Measurements from ENCODE around the gene U2AF1.
"Not testable (repeated sequence)": the region's sequence is repeated elsewhere in the genome, so short reads cannot be mapped to it uniquely, and the experiment has no call there.

Gene U2AF1

GRCh38 chr21:43106965-43107793, at the start of gene U2AF1:
U2AF1 (minus strand) TSS chr21:43107570; CDS start chr21:43107494, 76 bp downstream.
- DNase-seq (ENCODE audit: low read depth), result not testable (repeated sequence)
- peak within 1 kb of the TSS; percentile 50 for H3K4me3 ChIP-seq (ENCODE audit: low read depth, low read length)

GRCh38 chr21:43153601-43154000, 46.2 kb upstream of the U2AF1 start:
- DNase-seq (ENCODE audit: low read depth); H3K4me3 ChIP-seq (ENCODE audit: low read depth, low read length): not testable (repeated sequence)

- DNase-seq (ENCODE audit: low read depth); H3K4me3 ChIP-seq (ENCODE audit: low read depth, low read length): not testable (repeated sequence)
Measured at GRCh38 chr21:43149344-43149743, 42.0 kb upstream of the U2AF1 start.

- not testable (repeated sequence) for DNase-seq (ENCODE audit: low read depth); H3K4me3 ChIP-seq (ENCODE audit: low read depth, low read length)
Measured at GRCh38 chr21:43147999-43148398, 40.6 kb upstream of the U2AF1 start.

GRCh38 chr21:43146637-43147036, 39.3 kb upstream of the U2AF1 start:
- not testable (repeated sequence) for H3K4me3 ChIP-seq (ENCODE audit: low read depth, low read length); DNase-seq (ENCODE audit: low read depth)

- not testable (repeated sequence) for DNase-seq (ENCODE audit: low read depth); H3K4me3 ChIP-seq (ENCODE audit: low read depth, low read length)
Measured at GRCh38 chr21:43141407-43141806, 34.0 kb upstream of the U2AF1 start.

- not testable (repeated sequence) for H3K4me3 ChIP-seq (ENCODE audit: low read depth, low read length); DNase-seq (ENCODE audit: low read depth)
Measured at GRCh38 chr21:43138944-43139343, 31.6 kb upstream of the U2AF1 start.

- DNase-seq (ENCODE audit: low read depth); H3K4me3 ChIP-seq (ENCODE audit: low read depth, low read length): not testable (repeated sequence)
Measured at GRCh38 chr21:43134520-43134919, 27.1 kb upstream of the U2AF1 start.

GRCh38 chr21:43130094-43130493, 22.7 kb upstream of the U2AF1 start:
- not testable (repeated sequence) for DNase-seq (ENCODE audit: low read depth); H3K4me3 ChIP-seq (ENCODE audit: low read depth, low read length)

GRCh38 chr21:43115956-43116355, 8.6 kb upstream of the U2AF1 start:
- DNase-seq (ENCODE audit: low read depth); H3K4me3 ChIP-seq (ENCODE audit: low read depth, low read length): not testable (repeated sequence)

- not testable (repeated sequence) for H3K4me3 ChIP-seq (ENCODE audit: low read depth, low read length); DNase-seq (ENCODE audit: low read depth)
Measured at GRCh38 chr21:43114483-43114882, 7.1 kb upstream of the U2AF1 start.

- DNase-seq (ENCODE audit: low read depth); H3K4me3 ChIP-seq (ENCODE audit: low read depth, low read length): not testable (repeated sequence)
Measured at GRCh38 chr21:43109006-43109405, 1.6 kb upstream of the U2AF1 start.

GRCh38 chr21:43108177-43108576, 807 bp upstream of the U2AF1 start:
- not testable (repeated sequence) for DNase-seq (ENCODE audit: low read depth); H3K4me3 ChIP-seq (ENCODE audit: low read depth, low read length)

GRCh38 chr21:43107794-43108137, 396 bp upstream of the U2AF1 start:
- DNase-seq (ENCODE audit: low read depth); H3K4me3 ChIP-seq (ENCODE audit: low read depth, low read length): not testable (repeated sequence)

- H3K4me3 ChIP-seq (ENCODE audit: low read depth, low read length), result not testable (repeated sequence)
Measured at GRCh38 chr21:43104642-43105041, 2.7 kb downstream of the U2AF1 start.

GRCh38 chr21:43102281-43102680, 5.1 kb downstream of the U2AF1 start:
- not testable (repeated sequence) for DNase-seq (ENCODE audit: low read depth); H3K4me3 ChIP-seq (ENCODE audit: low read depth, low read length)

More at GRCh38 chr21:43104642-43105041, 2.7 kb downstream of the U2AF1 start:
- DNase-seq (ENCODE audit: low read depth), result not testable (repeated sequence)

- not testable (repeated sequence) for DNase-seq (ENCODE audit: low read depth); H3K4me3 ChIP-seq (ENCODE audit: low read depth, low read length)
Measured at GRCh38 chr21:43101676-43102075, 5.7 kb downstream of the U2AF1 start.

- not testable (repeated sequence) for DNase-seq (ENCODE audit: low read depth)
Measured at GRCh38 chr21:43101000-43101399, 6.4 kb downstream of the U2AF1 start.

GRCh38 chr21:43091979-43092614, 15.3 kb downstream of the U2AF1 start:
- DNase-seq (ENCODE audit: low read depth); H3K4me3 ChIP-seq (ENCODE audit: low read depth, low read length): not testable (repeated sequence)

More at GRCh38 chr21:43101000-43101399, 6.4 kb downstream of the U2AF1 start:
- H3K4me3 ChIP-seq (ENCODE audit: low read depth, low read length), result not testable (repeated sequence)

GRCh38 chr21:43090947-43091346, 16.4 kb downstream of the U2AF1 start:
- not testable (repeated sequence) for DNase-seq (ENCODE audit: low read depth); H3K4me3 ChIP-seq (ENCODE audit: low read depth, low read length)

Measured in GM12864 (cell line).